GM21381 (cell line): Measurements from ENCODE around the gene PRR35.
"Not testable (repeated sequence)": the region's sequence is repeated elsewhere in the genome, so short reads cannot be mapped to it uniquely, and the experiment has no call there.

ENCODE experiments used
- ATAC-seq: cut with Tn5 transposase; IDR thresholded peaks from one replicate; pipeline ENCODE4 v1.9.1; 2021; ENCODE audit warnings: mild to moderate bottlenecking, moderate library complexity; ENCODE audit not compliant: unreplicated experiment

The PRR35 gene

GRCh38 chr16:591892-592517 lies 31.8 kb downstream of the PRR35 start:
- no peak for ATAC-seq

- no peak for ATAC-seq
These were observed 32.5 kb downstream of the PRR35 start for GRCh38 chr16:592518-593306.

GRCh38 chr16:593406-593805 lies 33.2 kb downstream of the PRR35 start:
- ATAC-seq, result no peak

- ATAC-seq, result no peak
These were observed 33.6 kb downstream of the PRR35 start for GRCh38 chr16:593807-594206.

DNA sequence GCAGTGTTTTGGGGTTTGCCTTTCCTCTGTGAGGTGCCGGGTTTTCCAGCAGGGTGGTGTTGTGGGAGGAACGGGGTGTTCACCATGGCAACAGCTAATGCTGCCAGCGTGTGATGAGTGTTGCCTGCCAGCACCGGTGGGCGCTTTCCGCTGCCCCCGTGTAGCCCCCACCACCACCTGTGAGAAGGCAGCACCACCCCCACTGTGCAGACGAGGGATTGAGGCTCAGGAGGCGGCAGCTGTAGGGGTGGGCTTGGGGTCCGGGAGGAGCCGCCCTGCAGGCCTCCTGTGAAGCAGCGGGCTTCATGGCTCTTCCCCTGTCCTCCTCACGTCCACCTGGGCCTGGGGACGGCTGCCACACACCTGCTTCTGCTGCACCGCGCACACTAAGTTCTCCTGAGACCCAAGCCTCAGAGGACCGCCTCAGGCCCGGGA lies 34.9 kb downstream of the PRR35 start:
- ATAC-seq, result no peak

- no peak for ATAC-seq
These were observed 35.9 kb downstream of the PRR35 start for GRCh38 chr16:595942-596735.

DNA sequence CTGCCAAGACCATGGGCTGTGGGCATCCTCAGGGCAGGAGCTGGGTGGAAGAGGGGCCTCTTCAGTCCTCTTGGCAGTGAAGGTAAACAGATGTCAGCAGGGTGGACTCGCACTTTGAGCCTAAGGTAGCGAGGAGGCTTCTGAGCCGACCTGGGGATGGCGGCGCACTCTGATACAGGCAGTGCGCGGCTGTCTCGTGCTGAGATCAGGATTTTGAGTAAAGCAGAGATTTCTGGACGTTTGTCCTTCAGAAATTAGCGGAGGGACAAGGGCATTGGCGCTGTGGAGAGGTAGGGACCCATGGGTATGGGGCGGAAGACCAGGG lies 36.5 kb downstream of the PRR35 start:
- no peak for ATAC-seq

- not testable (repeated sequence) for ATAC-seq
These were observed 37.5 kb downstream of the PRR35 start for GRCh38 chr16:597655-598054.

DNA sequence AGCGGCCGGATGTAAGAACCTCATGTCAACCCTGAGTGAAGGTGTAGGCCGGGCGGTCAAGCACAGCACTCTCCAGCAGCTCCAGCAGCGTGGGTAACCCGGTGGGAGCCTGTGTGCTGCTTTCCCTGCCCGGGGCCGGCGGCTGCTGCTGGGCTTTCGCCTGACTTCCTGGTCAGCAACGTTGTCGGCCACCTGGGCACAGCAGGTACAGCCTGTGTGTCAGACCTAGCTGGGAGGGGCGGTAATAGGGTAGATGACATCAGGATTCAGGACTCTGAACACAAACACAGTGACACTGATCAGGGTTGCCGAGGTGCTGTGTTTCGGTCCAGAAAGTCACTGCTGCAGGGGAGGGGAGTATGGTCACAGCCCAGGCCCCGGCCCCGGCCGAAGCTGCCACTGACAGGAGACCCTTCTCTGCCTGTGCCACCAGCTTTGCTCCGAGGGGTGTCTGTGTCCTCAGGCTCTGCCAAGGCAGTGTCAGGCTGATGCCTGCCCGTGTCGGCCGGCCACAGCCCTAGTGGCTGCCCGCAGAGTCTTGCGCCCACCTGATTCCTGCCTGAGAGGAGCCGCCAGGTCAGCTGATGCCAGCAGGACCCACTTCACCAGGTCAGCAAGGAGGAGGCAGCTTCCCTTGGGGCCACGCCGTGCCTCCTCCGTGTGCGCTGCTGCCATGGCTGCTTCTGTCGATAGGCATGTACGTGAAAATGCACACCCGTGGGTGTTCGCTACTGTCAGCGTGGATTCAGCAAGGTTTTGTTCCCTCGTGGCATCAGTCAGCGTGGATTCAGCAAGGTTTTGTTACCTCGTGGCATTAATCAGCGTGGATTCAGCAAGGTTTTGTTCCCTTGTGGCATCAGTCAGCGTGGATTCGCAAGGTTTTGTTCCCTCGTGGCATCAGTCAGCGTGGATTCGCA lies 38.9 kb downstream of the PRR35 start:
- ATAC-seq, result no peak

DNA sequence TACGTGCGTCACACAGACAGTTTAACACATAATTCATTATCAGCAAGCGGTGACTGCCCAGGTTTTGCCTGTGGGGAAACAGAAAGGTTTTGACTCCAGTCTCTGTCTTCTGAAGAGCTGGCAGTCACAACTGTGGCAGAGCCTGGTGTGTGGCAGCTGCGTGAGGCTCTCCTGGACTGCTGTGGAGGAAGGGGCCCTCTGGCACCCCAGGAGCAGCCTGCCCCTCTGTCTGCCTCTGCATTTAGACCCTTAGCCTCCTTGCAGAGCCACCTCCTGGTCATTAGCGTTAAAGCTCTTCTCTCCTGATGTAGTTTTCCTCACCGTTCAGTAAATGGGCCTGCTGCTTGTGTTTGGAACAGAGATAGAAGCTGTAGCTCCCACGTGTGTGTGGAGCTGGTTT lies 40.6 kb downstream of the PRR35 start:
- ATAC-seq, result no peak

GRCh38 chr16:603933-604332 lies 43.7 kb downstream of the PRR35 start:
- ATAC-seq, result no peak

- no peak for ATAC-seq
These were observed 46.6 kb downstream of the PRR35 start for GRCh38 chr16:606656-607307.

GRCh38 chr16:608019-608418 lies 47.8 kb downstream of the PRR35 start:
- ATAC-seq, result no peak

- no peak for ATAC-seq
These were observed 49.1 kb downstream of the PRR35 start for GRCh38 chr16:609316-609715.

GRCh38 chr16:609984-610383 lies 49.8 kb downstream of the PRR35 start:
- ATAC-seq, result no peak

DNA sequence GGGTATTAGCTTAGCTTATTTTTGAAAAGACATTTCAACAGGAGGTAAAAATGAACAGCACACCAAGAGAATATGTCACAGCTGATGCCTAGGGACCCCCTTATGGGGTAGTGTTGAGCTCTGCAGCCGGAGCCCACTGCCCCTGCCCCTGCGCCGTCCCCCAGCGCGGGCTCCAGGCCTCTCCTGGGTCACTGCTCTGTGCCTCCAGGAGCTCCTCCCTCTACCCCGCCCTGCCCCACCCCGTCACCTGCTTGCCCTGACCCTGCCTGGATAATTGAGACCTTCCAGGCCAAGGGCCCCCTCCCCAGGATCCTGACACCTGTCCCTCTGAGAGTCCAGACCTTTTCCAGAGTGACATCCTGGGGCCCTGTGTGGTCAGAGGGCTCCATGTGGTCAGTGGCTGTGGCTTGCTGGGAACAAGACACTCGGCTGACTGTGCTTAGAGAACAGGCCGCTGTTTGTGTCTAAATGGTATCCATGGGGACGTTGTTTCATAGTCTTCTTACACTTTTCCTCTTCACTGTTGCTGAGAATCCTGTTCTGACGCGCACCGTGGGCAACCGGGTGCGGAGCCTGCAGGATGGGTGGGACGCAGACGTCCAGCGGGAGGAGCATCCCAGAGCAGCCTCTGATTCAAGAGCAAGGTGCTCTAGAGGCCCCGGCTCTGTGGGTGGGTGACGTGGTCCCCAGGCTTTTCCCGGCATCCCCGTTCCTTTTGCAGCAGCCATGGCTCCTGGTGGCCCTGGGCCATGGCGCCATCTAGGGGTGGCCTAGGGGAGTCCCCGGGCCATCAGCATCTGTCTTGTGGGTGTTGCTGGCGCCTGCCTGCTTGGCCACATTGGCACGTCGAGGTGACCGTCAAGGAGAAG lies 50.6 kb downstream of the PRR35 start:
- ATAC-seq, result no peak

DNA sequence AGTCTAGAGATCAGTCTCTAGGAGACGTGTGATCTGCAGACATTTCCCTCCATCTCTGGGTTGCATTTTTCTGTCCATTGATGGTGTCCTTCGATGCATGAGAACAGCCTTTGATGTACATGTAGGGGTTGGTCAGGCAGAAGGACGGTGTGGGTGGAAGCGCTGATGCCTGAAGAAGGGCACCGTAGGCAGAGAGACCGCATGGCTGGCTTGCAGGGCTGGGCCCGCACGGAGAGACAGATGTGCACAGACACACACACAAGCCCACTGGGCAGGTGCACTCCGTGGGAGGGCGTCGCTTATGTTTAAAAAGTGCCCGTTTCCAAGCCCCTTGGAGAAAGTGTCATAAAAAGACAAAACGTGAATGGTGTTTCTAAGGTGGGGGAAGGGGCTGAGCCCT lies 54.9 kb downstream of the PRR35 start:
- ATAC-seq, result no peak
